ENCODE measurements around the gene FOXP1.

The FOXP1 gene

DNA sequence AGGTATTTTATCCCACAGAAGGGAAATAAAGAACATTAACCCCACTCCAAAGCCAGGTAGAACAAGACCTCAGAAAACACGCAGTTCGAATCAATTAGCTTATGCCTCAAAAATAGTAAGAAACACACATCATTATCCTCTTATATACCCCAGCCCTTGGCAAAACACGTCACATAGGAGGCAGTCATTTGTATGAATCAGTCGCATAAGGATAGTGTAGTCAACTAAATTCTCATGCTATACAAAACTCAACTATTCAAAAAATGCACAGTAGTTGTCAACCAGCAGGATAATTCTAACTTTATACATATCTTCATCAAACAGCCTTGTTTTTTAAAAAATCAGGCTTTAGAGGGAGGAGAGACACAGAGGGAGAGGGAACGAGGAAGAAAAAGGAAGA lies 298.4 kb downstream of the FOXP1 start:
- Histone ChIP-seq H3K27me3 (ENCODE audit: low read length) (no peaks in the 10 kb centered on the region), H3K9me3 (ENCODE audit: insufficient read depth, low read length) (no peaks in the 10 kb centered on the region), H3K4me2 (ENCODE audit: low read depth, low read length, poor library complexity, severe bottlenecking) (no peak overlapping the region), H3K9me2 (replicated peaks; ENCODE audit: insufficient read depth, low read length) (no peaks in the 10 kb centered on the region), H3K79me2 (ENCODE audit: insufficient read depth, low read length) (no peaks in the 10 kb centered on the region), H3K9ac (ENCODE audit: low read length) (no peak overlapping the region), H3F3A (ENCODE audit: insufficient read depth) (no peaks in the 10 kb centered on the region), H3K36me3 (ENCODE audit: low read length) (no peaks in the 10 kb centered on the region), H3K27ac (ENCODE audit: low read depth, low read length) (no peak overlapping the region), H3K4me3 (ENCODE audit: insufficient read depth, low read length, poor library complexity, severe bottlenecking) (no peak overlapping the region), H4K20me1 (ENCODE audit: low read depth, low read length) (no peaks in the 10 kb centered on the region), H2AFZ (ENCODE audit: low read depth, low read length, severe bottlenecking) (no peak overlapping the region)
- TF ChIP-seq CTCF (IDR thresholded peaks at IDR 0.05; ENCODE audit: insufficient read depth, low read length, poor library complexity, severe bottlenecking) (no peak), EZH2phosphoT487 (conservative IDR thresholded peaks at IDR 0.05; ENCODE audit: low read length) (no peak)

DNA sequence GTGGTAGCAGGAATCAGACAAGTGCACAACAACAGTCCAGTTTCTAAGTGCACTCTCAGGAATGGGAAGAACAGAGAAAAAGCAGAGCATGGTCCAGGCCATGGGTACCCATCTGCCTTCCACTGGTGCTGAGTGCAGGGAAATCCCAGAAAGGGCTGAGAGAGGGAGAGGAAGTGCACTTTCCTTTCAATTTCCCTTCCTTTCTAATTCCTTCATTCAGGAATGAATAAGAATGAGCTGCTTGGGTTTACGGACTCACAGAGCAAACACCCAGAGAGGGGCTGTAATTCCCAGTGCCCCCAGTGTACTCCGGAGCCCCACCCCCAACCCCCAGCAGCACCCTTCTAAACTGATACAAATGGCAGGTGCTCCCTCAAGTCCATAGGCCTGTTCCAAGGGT lies 300.6 kb downstream of the FOXP1 start:
- no peaks in the 10 kb centered on the region for H3K9me3 ChIP-seq (ENCODE audit: insufficient read depth, low read length)
- TF ChIP-seq CTCF (IDR thresholded peaks at IDR 0.05; ENCODE audit: insufficient read depth, low read length, poor library complexity, severe bottlenecking) (no peak), EZH2phosphoT487 (conservative IDR thresholded peaks at IDR 0.05; ENCODE audit: low read length) (no peak)
- no peak overlapping the region for H2AFZ ChIP-seq (ENCODE audit: low read depth, low read length, severe bottlenecking)
- no peak overlapping the region for H3K9ac ChIP-seq (ENCODE audit: low read length)
- no peak overlapping the region for H3K4me2 ChIP-seq (ENCODE audit: low read depth, low read length, poor library complexity, severe bottlenecking)
- H3K4me3 ChIP-seq (ENCODE audit: insufficient read depth, low read length, poor library complexity, severe bottlenecking): no peak overlapping the region
- H4K20me1 ChIP-seq (ENCODE audit: low read depth, low read length): no peaks in the 10 kb centered on the region
- no peaks in the 10 kb centered on the region for H3K27me3 ChIP-seq (ENCODE audit: low read length)
- H3K27ac ChIP-seq (ENCODE audit: low read depth, low read length): no peak overlapping the region
- no peaks in the 10 kb centered on the region for H3K9me2 ChIP-seq (replicated peaks; ENCODE audit: insufficient read depth, low read length)
- H3K36me3 ChIP-seq (ENCODE audit: low read length): no peaks in the 10 kb centered on the region
- no peaks in the 10 kb centered on the region for H3K79me2 ChIP-seq (ENCODE audit: insufficient read depth, low read length)
- H3F3A ChIP-seq (ENCODE audit: insufficient read depth): no peaks in the 10 kb centered on the region

DNA sequence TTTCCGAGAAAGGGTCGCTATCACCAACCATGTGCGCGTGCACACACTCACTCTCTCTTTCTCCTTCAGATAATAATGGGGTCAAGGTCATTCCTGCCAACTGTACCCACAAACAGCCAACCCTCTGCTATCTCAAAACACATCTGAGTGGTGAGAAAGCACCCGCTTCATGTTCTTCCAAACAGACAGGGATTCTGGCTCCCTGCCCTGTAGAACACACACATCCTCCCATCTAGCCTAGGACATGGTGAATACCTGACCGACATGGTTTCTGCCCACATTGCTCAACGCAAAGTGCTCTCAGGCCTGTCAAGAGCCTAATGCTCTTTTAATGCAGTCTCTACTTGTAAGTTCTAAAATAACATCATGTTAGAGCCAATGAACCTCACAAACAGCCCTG lies 302.2 kb downstream of the FOXP1 start:
- Histone ChIP-seq H3K27me3 (ENCODE audit: low read length) (no peaks in the 10 kb centered on the region), H3F3A (ENCODE audit: insufficient read depth) (no peaks in the 10 kb centered on the region), H4K20me1 (ENCODE audit: low read depth, low read length) (no peaks in the 10 kb centered on the region), H3K9me3 (ENCODE audit: insufficient read depth, low read length) (no peaks in the 10 kb centered on the region), H3K9ac (ENCODE audit: low read length) (no peak overlapping the region), H3K27ac (ENCODE audit: low read depth, low read length) (no peak overlapping the region), H2AFZ (ENCODE audit: low read depth, low read length, severe bottlenecking) (no peak overlapping the region), H3K4me2 (ENCODE audit: low read depth, low read length, poor library complexity, severe bottlenecking) (no peak overlapping the region), H3K4me3 (ENCODE audit: insufficient read depth, low read length, poor library complexity, severe bottlenecking) (no peak overlapping the region), H3K79me2 (ENCODE audit: insufficient read depth, low read length) (no peaks in the 10 kb centered on the region), H3K9me2 (replicated peaks; ENCODE audit: insufficient read depth, low read length) (no peaks in the 10 kb centered on the region), H3K36me3 (ENCODE audit: low read length) (no peaks in the 10 kb centered on the region)
- no peak for TF ChIP-seq EZH2phosphoT487 (conservative IDR thresholded peaks at IDR 0.05; ENCODE audit: low read length)
- no peak for TF ChIP-seq CTCF (IDR thresholded peaks at IDR 0.05; ENCODE audit: insufficient read depth, low read length, poor library complexity, severe bottlenecking)

GRCh38 chr3:71277341-71277740 lies 306.2 kb downstream of the FOXP1 start:
- Histone ChIP-seq H3K27me3 (ENCODE audit: low read length) (no peaks in the 10 kb centered on the region), H3K9ac (ENCODE audit: low read length) (no peak overlapping the region), H3K4me2 (ENCODE audit: low read depth, low read length, poor library complexity, severe bottlenecking) (no peak overlapping the region), H3K27ac (ENCODE audit: low read depth, low read length) (no peak overlapping the region), H3K4me3 (ENCODE audit: insufficient read depth, low read length, poor library complexity, severe bottlenecking) (no peak overlapping the region), H3K36me3 (ENCODE audit: low read length) (no peaks in the 10 kb centered on the region), H3F3A (ENCODE audit: insufficient read depth) (no peaks in the 10 kb centered on the region), H3K9me3 (ENCODE audit: insufficient read depth, low read length) (no peaks in the 10 kb centered on the region), H3K9me2 (replicated peaks; ENCODE audit: insufficient read depth, low read length) (no peaks in the 10 kb centered on the region), H2AFZ (ENCODE audit: low read depth, low read length, severe bottlenecking) (no peak overlapping the region), H4K20me1 (ENCODE audit: low read depth, low read length) (no peaks in the 10 kb centered on the region), H3K79me2 (ENCODE audit: insufficient read depth, low read length) (no peaks in the 10 kb centered on the region)
- TF ChIP-seq CTCF (IDR thresholded peaks at IDR 0.05; ENCODE audit: insufficient read depth, low read length, poor library complexity, severe bottlenecking) (no peak), EZH2phosphoT487 (conservative IDR thresholded peaks at IDR 0.05; ENCODE audit: low read length) (no peak)

All from SU-DHL-6 (cell line).